Measurements from ENCODE around the gene CADM1.

CADM1 gene

GRCh38 chr11:115481528-115481927 is 22.7 kb downstream of the CADM1 start:
- TF ChIP-seq SIN3A (IDR thresholded peaks at IDR 0.05; ENCODE audit: borderline replicate concordance, insufficient read depth, low read length): no peak
- no peak for TF ChIP-seq TAF1 (IDR thresholded peaks at IDR 0.05; ENCODE audit: borderline replicate concordance, insufficient read depth, low read length)
- no peak for TF ChIP-seq FOXP2 (optimal IDR thresholded peaks at IDR 0.05; ENCODE audit: borderline replicate concordance, extremely low read depth, extremely low read length, insufficient read depth)
- no peak for TF ChIP-seq POLR2AphosphoS5 (IDR thresholded peaks at IDR 0.05; ENCODE audit: low read depth, low read length)
- no peak for TF ChIP-seq REST (IDR thresholded peaks at IDR 0.05; ENCODE audit: insufficient read depth in 1 of 2, low read depth in 2 of 2, low read length in 2 of 2)

- TF ChIP-seq TAF1 (IDR thresholded peaks at IDR 0.05; ENCODE audit: borderline replicate concordance, insufficient read depth, low read length) (no peak), FOXP2 (optimal IDR thresholded peaks at IDR 0.05; ENCODE audit: borderline replicate concordance, extremely low read depth, extremely low read length, insufficient read depth) (no peak), REST (IDR thresholded peaks at IDR 0.05; ENCODE audit: insufficient read depth in 1 of 2, low read depth in 2 of 2, low read length in 2 of 2) (no peak), POLR2AphosphoS5 (IDR thresholded peaks at IDR 0.05; ENCODE audit: low read depth, low read length) (no peak), SIN3A (IDR thresholded peaks at IDR 0.05; ENCODE audit: borderline replicate concordance, insufficient read depth, low read length) (no peak)
Measured at GRCh38 chr11:115480611-115481010, 23.6 kb downstream of the CADM1 start.

- TF ChIP-seq TAF1 (IDR thresholded peaks at IDR 0.05; ENCODE audit: borderline replicate concordance, insufficient read depth, low read length) (no peak), SIN3A (IDR thresholded peaks at IDR 0.05; ENCODE audit: borderline replicate concordance, insufficient read depth, low read length) (no peak), POLR2AphosphoS5 (IDR thresholded peaks at IDR 0.05; ENCODE audit: low read depth, low read length) (no peak), REST (IDR thresholded peaks at IDR 0.05; ENCODE audit: insufficient read depth in 1 of 2, low read depth in 2 of 2, low read length in 2 of 2) (no peak), FOXP2 (optimal IDR thresholded peaks at IDR 0.05; ENCODE audit: borderline replicate concordance, extremely low read depth, extremely low read length, insufficient read depth) (no peak)
Measured at GRCh38 chr11:115477410-115477809, 26.8 kb downstream of the CADM1 start.

- no peak for TF ChIP-seq REST (IDR thresholded peaks at IDR 0.05; ENCODE audit: insufficient read depth in 1 of 2, low read depth in 2 of 2, low read length in 2 of 2)
- no peak for TF ChIP-seq SIN3A (IDR thresholded peaks at IDR 0.05; ENCODE audit: borderline replicate concordance, insufficient read depth, low read length)
- no peak for TF ChIP-seq POLR2AphosphoS5 (IDR thresholded peaks at IDR 0.05; ENCODE audit: low read depth, low read length)
- no peak for TF ChIP-seq TAF1 (IDR thresholded peaks at IDR 0.05; ENCODE audit: borderline replicate concordance, insufficient read depth, low read length)
Measured at GRCh38 chr11:115476463-115477286, 27.5 kb downstream of the CADM1 start.

Measured in PFSK-1 (cell line).